Fibroblast of mammary gland (primary cell): Measurements from ENCODE around the gene KDM7A.

Experiments
- DNase-seq: peaks from one replicate; pipeline ENCODE4 v3.0.0-alpha.2; 2010; ENCODE audit warnings: low read depth
- H3K4me3 ChIP-seq: 2 replicates; pipeline ENCODE4 v1.5.1; 2011; ENCODE audit warnings: low read depth, mild to moderate bottlenecking, low read length, moderate library complexity; ENCODE audit not compliant: control insufficient read depth
- CTCF ChIP-seq: conservative IDR thresholded peaks from 2 replicates; pipeline ENCODE4 v1.5.1; 2011; ENCODE audit warnings: low read depth, low read length, inconsistent platforms; ENCODE audit not compliant: control insufficient read depth, insufficient read depth

KDM7A gene

GRCh38 chr7:140058517-140058916 is 118.3 kb downstream of the KDM7A start:
- no peak for TF ChIP-seq CTCF
- no peak overlapping the region for H3K4me3 ChIP-seq
- no peak for DNase-seq

GRCh38 chr7:140057143-140057535 is 119.6 kb downstream of the KDM7A start:
- no peak for DNase-seq
- no peak overlapping the region for H3K4me3 ChIP-seq
- no peak for TF ChIP-seq CTCF

- no peak overlapping the region for H3K4me3 ChIP-seq
- TF ChIP-seq CTCF, result no peak
- no peak for DNase-seq
Observed at GRCh38 chr7:140056431-140057142, 120.2 kb downstream of the KDM7A start.

- DNase-seq, result no peak
- no peak overlapping the region for H3K4me3 ChIP-seq
- TF ChIP-seq CTCF, result no peak
Observed at GRCh38 chr7:140055833-140056232, 121.0 kb downstream of the KDM7A start.

GRCh38 chr7:140054751-140055150 is 122.0 kb downstream of the KDM7A start:
- H3K4me3 ChIP-seq, result no peak overlapping the region
- DNase-seq, result no peak
- no peak for TF ChIP-seq CTCF

GRCh38 chr7:140053812-140054539 is 122.8 kb downstream of the KDM7A start:
- TF ChIP-seq CTCF, result no peak
- H3K4me3 ChIP-seq, result no peak overlapping the region
- no peak for DNase-seq

- TF ChIP-seq CTCF, result no peak
- H3K4me3 ChIP-seq, result no peak overlapping the region
- DNase-seq, result no peak
Observed at GRCh38 chr7:140051820-140052219, 125.0 kb downstream of the KDM7A start.
